SHP77 treated with DMSO at 0.1 percent for 48 hours (cell line): Measurements from ENCODE around the gene PKN1.

ENCODE experiments used
- DNase-seq: peaks from one replicate; lab custom pipeline; 2025; lab: John Stamatoyannopoulos, UW

The PKN1 gene

DNA sequence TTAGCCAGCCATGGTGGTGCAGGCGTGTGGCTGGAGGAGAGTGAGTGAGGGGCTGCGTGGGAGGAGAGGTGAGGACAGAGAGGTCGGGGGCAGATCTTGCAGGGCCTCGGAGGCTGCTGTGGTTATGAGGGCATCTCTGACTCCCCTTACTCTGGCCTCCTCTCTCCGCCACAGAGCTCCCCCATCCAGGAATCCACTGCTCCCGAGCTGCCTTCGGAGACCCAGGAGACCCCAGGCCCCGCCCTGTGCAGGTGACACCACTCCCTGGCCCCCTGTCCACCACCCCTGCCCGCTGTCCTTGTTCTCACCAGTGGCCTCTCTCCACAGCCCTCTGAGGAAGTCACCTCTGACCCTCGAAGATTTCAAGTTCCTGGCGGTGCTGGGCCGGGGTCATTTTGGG is 34.3 kb downstream of the PKN1 start:
- no peak for DNase-seq

- no peak for DNase-seq
These were observed 34.7 kb downstream of the PKN1 start for GRCh38 chr19:14467816-14468215.

DNA sequence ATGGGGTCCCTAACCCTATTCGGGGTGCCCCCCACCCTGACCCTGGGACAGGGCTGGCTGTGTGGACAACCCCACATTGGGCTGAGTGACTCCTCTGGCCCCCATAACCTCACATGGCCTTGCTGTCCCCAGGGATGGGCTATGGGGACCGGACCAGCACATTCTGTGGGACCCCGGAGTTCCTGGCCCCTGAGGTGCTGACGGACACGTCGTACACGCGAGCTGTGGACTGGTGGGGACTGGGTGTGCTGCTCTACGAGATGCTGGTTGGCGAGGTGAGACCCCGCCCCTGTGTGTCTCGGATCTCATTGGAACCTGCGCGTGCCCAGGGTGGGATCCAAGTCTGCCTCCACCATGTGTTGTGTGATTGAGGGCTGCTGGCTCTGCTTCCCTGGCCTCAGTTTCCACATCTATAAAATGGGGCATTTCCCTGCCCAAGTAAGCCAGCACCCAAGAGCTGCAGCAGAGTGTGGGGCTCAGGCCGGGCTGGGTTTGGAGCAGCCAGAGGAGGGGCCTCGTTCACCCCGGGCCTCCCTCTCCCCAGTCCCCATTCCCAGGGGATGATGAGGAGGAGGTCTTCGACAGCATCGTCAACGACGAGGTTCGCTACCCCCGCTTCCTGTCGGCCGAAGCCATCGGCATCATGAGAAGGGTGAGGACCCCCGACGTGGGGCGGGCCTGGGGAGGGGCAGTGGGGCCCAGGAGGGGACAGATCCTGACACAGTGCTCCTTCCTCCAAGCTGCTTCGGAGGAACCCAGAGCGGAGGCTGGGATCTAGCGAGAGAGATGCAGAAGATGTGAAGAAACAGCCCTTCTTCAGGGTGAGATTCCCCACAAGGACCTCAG is 37.1 kb downstream of the PKN1 start:
- no peak for DNase-seq

- DNase-seq: no peak
These were observed 38.5 kb downstream of the PKN1 start for GRCh38 chr19:14471436-14472187.

- no peak for DNase-seq
These were observed 39.3 kb downstream of the PKN1 start for GRCh38 chr19:14472202-14472938.

GRCh38 chr19:14473073-14473977 is 40.2 kb downstream of the PKN1 start:
- DNase-seq: no peak

DNA sequence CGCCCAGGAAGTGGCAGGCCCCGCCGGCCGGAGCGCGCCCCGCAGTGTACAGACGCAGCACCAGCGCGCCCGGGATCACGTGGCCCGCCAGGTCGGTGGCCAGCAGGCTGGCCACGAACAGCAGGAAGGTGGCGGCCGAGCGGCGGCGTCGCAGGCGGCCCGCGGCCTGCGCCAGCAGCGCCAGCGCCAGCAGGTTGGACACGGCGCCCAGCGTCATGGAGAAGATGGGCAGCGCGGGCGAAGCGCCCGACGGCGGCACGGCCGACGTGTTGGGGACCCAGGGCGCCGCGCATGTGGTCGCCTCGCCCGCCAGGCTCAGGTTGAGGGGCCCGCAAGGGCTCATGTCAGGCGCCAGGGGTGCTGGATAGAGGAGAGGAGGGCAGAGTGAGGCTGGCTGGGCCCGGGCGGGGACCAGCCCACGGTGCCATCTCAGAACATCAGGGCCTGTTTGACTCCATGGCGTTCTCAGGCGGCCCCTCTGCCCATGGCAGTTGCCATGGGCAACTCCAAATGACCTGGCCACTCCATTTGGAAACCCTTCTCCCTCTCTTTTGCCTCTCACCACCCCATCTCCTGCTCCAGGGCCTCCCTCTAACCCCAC is 41.0 kb downstream of the PKN1 start:
- DNase-seq: no peak

DNA sequence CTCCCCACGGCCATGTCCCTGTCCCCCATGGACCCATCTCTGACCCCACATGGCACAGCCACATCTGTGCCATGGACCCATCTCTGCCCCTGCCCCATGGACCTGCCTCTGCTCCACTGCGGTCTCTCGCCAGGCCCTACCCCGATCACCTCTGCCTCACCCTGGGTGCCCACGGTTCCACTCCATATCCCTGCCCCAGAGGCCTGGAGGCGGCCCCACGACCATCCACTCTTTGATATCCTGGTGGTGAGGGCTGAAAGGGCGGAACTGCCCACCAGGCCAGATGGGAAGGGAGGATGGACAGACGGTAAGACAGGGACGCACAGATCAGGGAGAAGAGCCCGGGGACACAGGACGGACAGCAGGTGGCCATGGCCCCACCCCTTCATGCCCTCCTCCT is 41.7 kb downstream of the PKN1 start:
- no peak for DNase-seq

- DNase-seq: no peak
These were observed 42.4 kb downstream of the PKN1 start, which contains the start of gene PTGER1 for GRCh38 chr19:14475251-14476073. TSS of gene PTGER1 (minus strand) at chr19:14475354. CDS start at chr19:14474320, 1,034 bp downstream.

DNA sequence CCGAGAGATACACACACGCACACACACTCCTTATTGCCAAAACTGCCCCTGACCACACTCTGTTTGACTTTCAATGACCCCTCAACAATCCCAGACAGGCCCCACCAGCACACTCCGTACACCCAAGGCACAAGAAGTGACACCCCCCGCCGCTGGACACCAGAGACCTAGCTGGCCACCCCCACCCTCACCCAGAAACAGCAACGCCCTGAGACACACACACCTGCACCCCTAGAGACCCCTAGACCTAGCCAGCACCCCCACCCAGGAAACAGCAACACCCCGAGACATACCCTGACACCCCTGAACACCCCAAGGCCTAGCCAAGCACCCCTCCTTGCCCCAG is 43.2 kb downstream of the PKN1 start:
- DNase-seq: no peak

GRCh38 chr19:14476673-14477401 is 43.7 kb downstream of the PKN1 start:
- DNase-seq: no peak

DNA sequence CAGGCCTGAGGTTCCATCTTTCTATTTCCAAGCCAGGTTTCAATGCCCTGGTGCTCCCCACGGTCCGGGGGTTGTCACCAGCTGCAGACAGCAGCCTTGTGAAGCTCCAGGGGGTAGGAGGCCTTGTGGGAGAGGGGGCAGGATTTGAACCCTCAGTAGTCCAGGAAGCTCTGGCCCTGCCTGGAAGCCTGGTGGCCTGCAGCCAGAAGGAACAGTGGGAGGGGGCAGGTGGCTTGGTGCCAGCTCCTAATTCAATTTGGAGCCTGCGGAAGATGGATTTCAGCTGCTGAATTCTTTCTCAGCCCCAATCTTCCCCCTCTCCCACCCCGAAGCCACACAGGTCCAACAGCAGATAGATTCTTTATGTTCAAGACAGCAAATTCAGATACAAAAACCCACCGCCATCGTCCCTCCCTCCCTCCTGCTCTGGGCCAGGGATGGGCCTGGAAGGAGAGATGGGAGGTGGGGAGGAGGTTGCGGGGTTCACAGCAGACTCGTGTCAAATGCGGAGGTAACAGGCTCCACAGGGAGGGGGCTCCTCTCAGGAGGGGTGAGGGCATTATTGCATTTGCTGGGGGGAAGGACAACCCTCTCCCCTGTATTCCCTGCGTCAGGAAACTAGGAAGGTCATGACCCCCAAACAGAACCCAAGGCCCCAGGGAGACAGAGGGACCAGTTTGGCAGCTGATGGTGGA is 44.5 kb downstream of the PKN1 start:
- no peak for DNase-seq

DNA sequence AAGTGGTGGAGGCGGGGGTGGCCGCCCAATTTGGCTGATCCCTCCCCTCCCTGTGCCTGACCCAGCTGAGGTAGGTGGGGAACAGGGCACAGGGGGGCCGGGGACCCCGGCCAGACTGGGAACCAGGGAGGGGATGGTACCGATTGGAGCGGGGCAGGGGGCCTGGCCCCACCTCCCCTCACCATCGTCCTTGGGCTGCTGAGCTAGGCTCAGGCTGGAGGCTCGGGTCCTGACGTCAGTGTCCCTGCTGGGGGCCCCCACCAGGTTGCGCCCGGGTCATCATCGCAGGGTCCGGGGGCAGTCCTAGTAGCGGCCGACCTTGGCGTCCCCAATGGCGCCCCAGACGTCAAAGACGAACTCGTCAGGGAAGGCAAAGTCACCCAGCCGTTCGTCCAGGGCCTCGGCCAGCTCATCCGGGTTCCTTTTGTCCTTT is 45.0 kb downstream of the PKN1 start:
- no peak for DNase-seq

DNA sequence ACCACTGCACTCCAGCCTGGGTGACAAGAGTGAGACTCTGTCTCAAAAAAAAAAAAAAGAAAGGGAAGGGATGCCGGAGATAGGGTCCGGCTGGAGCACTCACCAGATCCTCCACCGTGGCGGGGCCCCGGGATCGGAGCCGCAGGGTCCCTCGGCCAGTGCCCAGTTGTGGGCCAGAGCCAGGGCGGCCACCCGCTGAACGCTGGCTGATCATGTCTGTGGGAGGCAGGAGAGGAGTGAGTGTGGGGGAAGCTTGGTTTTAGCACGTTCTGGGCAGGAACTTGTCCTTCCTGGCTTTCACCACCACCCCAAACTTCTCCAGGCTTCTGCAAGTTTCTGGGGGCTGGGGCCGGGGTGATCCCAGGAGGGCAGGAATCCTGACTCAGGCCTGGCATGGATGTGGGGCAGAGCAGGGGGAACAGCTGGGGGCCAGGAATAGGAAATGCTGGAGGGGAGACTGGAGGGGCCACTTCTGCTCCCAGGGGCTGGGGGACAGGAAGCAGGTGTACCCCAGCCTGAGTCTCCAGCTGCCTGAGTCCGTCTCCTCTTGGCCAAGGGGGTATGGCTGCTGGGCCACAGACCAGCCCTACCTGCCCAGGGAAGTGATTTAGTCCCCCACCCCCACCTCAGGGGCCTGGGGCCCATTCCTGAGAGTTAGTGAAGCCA is 46.3 kb downstream of the PKN1 start:
- no peak for DNase-seq

DNA sequence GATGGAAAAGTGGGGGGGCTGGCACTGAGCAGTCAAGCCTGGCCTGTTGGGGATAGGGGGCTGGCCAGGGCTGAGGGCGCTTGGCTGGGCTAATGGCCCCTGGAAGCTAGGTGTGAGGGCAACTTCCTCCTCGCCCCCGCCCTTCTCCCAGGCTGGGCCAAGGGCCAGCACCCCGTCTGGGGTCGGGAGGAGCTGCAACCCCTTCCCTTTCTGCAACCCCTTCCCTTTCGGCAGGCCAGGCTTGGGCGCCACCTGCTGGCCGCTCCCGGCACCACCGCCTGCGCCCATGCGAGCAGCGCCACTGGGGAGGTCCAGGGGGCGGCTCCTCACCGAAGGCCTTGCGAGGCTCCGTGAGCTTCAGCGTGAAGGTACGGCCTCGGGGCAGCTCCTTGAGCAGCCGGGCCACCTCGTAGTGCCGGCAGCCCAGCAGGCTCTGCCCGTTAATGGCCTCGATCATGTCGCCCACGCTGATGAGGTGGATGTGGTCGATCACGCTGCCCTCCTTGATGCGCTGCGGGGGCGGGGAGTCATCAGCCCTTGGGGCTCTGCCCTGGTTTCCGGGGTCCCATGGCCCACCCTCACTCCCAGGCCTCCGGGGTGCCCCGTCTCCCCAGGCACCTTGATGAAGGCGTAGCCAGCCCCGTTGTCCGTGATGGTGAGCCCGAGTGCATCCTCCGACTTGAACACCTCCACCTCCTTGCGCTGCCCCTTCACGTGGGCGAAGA is 47.0 kb downstream of the PKN1 start:
- no peak for DNase-seq

- DNase-seq: no peak
These were observed 47.6 kb downstream of the PKN1 start for GRCh38 chr19:14480700-14481079.

DNA sequence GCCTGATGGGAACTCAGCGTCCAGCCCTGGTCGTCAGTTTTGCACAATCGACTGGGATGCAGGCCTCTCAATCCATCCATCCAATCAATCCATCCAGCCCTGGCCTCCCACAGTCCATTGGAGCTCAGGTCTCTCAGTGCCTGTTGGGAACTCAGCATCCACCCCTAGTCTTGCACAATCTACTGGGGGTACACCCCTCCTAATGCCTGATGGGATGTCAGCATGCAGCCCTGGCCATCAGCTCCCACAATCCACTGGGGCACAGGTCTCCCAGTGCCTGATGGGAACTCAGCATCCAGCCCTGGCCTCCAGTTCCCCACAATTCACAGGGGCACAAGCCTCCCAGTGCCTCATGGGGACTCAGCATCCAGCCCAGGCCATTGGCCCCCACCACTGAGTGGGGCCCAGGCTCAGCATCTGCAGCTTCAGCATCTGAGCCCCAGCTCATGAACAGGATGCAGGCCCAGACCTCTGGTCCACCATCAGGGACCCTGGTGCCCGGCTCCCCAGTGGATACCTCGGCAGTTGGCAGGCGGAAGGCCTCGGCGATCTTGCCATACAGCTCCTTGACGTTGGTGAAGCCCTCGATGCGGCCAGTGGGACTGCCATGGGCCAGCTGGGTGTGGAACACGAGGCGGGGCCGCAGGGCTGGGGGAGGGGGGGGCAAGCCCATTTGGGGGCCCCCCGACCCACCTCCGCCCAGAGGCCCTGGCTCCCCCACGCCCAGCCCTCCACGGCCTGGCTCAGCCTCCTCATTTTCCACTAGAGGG is 49.3 kb downstream of the PKN1 start:
- no peak for DNase-seq
